Naive thymus-derived CD8-positive, alpha-beta T cell (primary cell): ENCODE data around the gene FKBP11. TPM values are rescaled to one million over a fixed set of nuclear protein-coding genes. Genes with fewer than 3 reads are reported as not detected.

Experiments
- ATAC-seq, 2 donors: fragments of 150-1000 bp; cut with Tn5 transposase in 1 of 2; sonication (Bioruptor Pico), chemical (Tn5 transposase) in 1 of 2; 1 replicate in 1 of 2; 2 replicates in 1 of 2; pipeline ENCODE4 v1.10.0; 2021; ENCODE audit warnings: mild to moderate bottlenecking in 2 of 2, moderate library complexity in 2 of 2
- POLR2A ChIA-PET: fragments of 350-600 bp; sonication (Branson Sonifier 250); formaldehyde crosslinking; loops from one replicate; lab custom pipeline; 2021; ENCODE audit warnings: antibody characterized with exemption; lab: Charles Lee
- DNase-seq, 10 donors: peaks; one replicate each; pipeline versions ENCODE4 v3.0.0 to v3.0.0-alpha.2; 2020 to 2022
- H3K27ac Mint-ChIP-seq, 10 donors: one replicate each; pipeline ENCODE4 v1.8.0; 2020 to 2022; ENCODE audit warnings: mild to moderate bottlenecking in 10 of 10, mixed read lengths in 10 of 10, moderate library complexity in 4 of 10, inconsistent platforms in 1 of 10
- H3K27me3 Mint-ChIP-seq, 5 donors: one replicate each; pipeline ENCODE4 v1.8.0; 2021 to 2022; ENCODE audit warnings: mixed read lengths in 5 of 5
- H3K36me3 Mint-ChIP-seq, 3 donors: one replicate each; pipeline ENCODE4 v1.8.0; 2020 to 2022; ENCODE audit warnings: mixed read lengths in 3 of 3, mild to moderate bottlenecking in 2 of 3, inconsistent platforms in 1 of 3
- H3K4me1 Mint-ChIP-seq, 4 donors: one replicate each; pipeline ENCODE4 v1.8.0; 2021 to 2022; ENCODE audit warnings: mixed read lengths in 4 of 4
- H3K4me3 Mint-ChIP-seq, 10 donors: one replicate each; pipeline ENCODE4 v1.8.0; 2020 to 2022; ENCODE audit warnings: mild to moderate bottlenecking in 10 of 10, mixed read lengths in 10 of 10, moderate library complexity in 6 of 10, inconsistent platforms in 1 of 10
- H3K9me3 Mint-ChIP-seq, 9 donors: one replicate each; pipeline ENCODE4 v1.8.0; 2020 to 2022; ENCODE audit warnings: mixed read lengths in 9 of 9, mild to moderate bottlenecking in 3 of 9, inconsistent platforms in 1 of 9, moderate library complexity in 1 of 9
- polyA plus RNA-seq, 3 donors: library from polyadenylated mRNA; unstranded; fragments of 300-500 nt; fragmentation: Illumina TruSeq; gene quantifications; one replicate each; pipeline ENCODE4 v1.2.3, GENCODE V29; 2021
- total RNA-seq, 8 experiments: library from RNA in 2 of 8; stranded (reverse) in 2 of 8; gene quantifications; one replicate each; pipeline ENCODE4 v1.2.3 and lab custom pipeline; 2021 to 2026

Gene FKBP11
- total and polyA plus RNA-seq, 5 experiments from 2014 or later, result 49.2 to 151 (median 127) TPM

DNA sequence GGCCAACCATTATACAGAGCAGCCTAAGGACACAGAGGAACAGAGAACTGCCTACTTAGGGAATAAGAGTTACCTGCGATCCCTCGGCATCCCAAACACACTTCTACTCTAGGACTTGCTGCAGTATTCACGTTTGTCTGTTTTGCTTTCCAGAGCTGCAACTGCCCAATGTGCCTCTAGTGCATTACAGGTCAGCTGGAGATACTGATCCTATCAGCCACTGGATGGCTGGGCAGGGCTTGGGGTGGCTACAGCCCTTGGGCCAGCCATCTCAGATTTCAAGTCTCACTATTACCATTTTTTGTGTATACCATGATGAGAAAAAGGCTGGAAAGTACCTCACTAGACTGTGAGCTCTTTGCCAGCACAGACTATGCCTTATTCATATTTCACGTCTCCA lies 27.4 kb upstream of the FKBP11 start:
- no peak overlapping the region for H3K27ac Mint-ChIP-seq
- no peak for DNase-seq
- POLR2A ChIA-PET, result interaction anchor here (0.5 to 1.4 kb wide), 4 partner anchors 27 to 313 kb away, joined by 3 to 4 read pairs (median 3); partner anchors contain the start of gene FKBP11

DNA sequence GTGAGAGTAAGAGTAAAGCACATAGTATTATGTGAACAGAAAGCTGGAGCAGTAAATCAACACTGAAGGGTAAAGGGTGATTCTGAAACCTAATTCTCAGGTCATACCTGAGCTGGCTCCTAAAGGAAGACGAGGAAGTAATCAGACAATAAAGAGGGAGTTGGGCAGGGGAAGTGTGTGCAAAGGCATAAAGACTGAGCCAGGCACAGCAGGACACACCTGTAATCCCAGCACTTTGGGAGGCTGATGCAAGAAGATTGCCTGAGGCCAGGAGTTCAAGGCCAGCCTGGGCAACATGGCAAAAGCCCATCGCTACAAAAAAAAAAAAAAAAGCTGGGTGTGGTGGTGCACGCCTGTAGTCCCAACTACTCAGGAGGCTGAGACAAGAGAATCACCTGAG lies 22.4 kb upstream of the FKBP11 start:
- POLR2A ChIA-PET, result interaction anchor here (1.0 to 1.6 kb wide), 3 partner anchors 10 to 95 kb away, joined by 3 to 5 read pairs (median 4); partner anchors contain the start of gene ARF3
- no peaks in the 10 kb centered on the region for H3K27me3 Mint-ChIP-seq
- no peak for ATAC-seq
- no peak for DNase-seq
- H3K4me1 Mint-ChIP-seq, result peaks cover 25 to 49% (median 39%) of the 10 kb centered on the region in 4 donors
- H3K27ac Mint-ChIP-seq, result peak overlapping the region in 3 of 10 donors; percentile 5 to 35 (median 25)
- H3K4me3 Mint-ChIP-seq, result no peak overlapping the region
- H3K9me3 Mint-ChIP-seq, result no peaks in the 10 kb centered on the region
- H3K36me3 Mint-ChIP-seq, result peaks cover 0 to 23% (median 5%) of the 10 kb centered on the region in 3 donors

More for the DNA sequence above, 27.4 kb upstream of the FKBP11 start:
- Mint-ChIP-seq H3K36me3 (peaks cover 0 to 23% (median 3%) of the 10 kb centered on the region in 3 donors), H3K9me3 (no peaks in the 10 kb centered on the region), H3K4me3 (no peak overlapping the region), H3K27me3 (no peaks in the 10 kb centered on the region), H3K4me1 (peaks cover 32 to 63% (median 52%) of the 10 kb centered on the region in 4 donors)
- no peak for ATAC-seq

DNA sequence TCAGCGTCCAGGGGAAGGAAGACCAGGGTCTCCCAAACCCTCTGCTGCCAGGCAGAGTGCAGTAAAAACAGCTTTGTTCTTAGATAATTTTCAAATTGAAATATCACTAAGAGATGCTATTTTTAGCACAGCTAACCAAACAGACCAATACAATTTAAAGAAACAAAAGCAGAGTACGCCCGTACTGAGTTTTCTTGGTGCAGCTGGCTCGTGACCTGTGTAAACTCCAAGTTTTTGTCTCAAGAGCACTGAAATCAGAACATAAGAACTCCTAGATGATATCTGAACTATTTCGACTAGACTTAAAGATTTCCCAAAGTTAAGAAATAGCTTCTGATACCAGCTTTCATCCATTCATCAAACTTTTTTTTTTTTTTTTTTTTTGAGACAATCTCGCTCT lies 21.7 kb upstream of the FKBP11 start:
- ATAC-seq (no peak), DNase-seq (no peak)
- peaks cover 22 to 42% (median 34%) of the 10 kb centered on the region in 4 donors for H3K4me1 Mint-ChIP-seq
- peaks cover 0 to 20% (median 5%) of the 10 kb centered on the region in 3 donors for H3K36me3 Mint-ChIP-seq
- POLR2A ChIA-PET, result interaction anchor here (0.7 to 1.1 kb wide), 3 partner anchors 10 to 23 kb away, joined by 3 to 4 read pairs (median 3); partner anchors contain the start of gene ARF3
- no peaks in the 10 kb centered on the region for H3K27me3 Mint-ChIP-seq
- no peaks in the 10 kb centered on the region for H3K9me3 Mint-ChIP-seq
- peak overlapping the region in 4 of 10 donors; percentile 56 to 79 (median 68) for H3K27ac Mint-ChIP-seq
- no peak overlapping the region for H3K4me3 Mint-ChIP-seq

DNA sequence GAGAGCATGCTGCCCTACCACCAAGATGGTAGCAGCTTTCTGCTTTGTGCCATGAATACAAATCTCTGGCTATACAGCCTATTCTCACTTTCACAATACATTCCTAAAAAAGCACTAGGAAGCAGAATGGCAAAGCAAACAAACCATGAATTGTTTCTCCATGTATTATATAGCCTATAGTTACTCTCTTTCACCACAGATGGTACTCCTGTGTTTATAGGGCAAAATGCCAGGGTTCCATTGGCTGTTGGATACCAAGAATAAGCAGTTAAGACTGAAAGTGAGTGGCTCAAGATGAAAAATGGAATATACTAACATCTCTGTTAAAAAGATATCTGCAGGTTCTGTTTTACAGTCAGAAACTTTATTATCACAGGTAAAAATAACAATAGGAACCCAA lies 20.9 kb upstream of the FKBP11 start:
- Mint-ChIP-seq H3K27me3 (no peaks in the 10 kb centered on the region), H3K4me1 (peaks cover 22 to 42% (median 34%) of the 10 kb centered on the region in 4 donors), H3K36me3 (peaks cover 0 to 20% (median 5%) of the 10 kb centered on the region in 3 donors), H3K9me3 (no peaks in the 10 kb centered on the region), H3K27ac (peak overlapping the region in 3 of 10 donors; percentile 56 to 79 (median 76)), H3K4me3 (no peak overlapping the region)
- DNase-seq (no peak), ATAC-seq (no peak)
- POLR2A ChIA-PET, result no interaction called here

DNA sequence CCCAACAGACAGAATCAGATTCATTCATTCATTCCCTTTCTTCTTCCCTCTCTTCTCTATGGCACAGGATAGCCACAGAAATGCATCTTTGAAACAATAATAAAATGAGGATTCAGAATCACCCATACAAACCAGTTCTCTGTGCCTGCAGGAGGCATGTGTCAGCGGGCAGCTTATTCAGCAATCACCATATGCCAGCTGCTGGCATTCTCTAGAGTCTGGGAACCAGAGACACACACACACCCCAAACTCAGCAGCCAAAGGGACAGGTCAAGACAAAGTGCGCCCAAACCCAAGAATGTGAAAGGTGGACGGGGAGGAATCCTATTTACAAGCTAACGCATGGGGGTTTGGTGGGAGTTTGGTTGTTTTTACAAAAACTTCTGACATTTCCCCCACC lies 17.9 kb upstream of the FKBP11 start:
- Mint-ChIP-seq H3K36me3 (peaks cover 0 to 40% (median 2%) of the 10 kb centered on the region in 3 donors), H3K27ac (peak overlapping the region in 5 of 10 donors; percentile 1 to 37 (median 15))
- POLR2A ChIA-PET, result interaction anchor here (1.0 to 1.4 kb wide), 2 partner anchors 14 to 38 kb away, joined by 3 read pairs; partner anchors contain the start of gene ARF3

DNA sequence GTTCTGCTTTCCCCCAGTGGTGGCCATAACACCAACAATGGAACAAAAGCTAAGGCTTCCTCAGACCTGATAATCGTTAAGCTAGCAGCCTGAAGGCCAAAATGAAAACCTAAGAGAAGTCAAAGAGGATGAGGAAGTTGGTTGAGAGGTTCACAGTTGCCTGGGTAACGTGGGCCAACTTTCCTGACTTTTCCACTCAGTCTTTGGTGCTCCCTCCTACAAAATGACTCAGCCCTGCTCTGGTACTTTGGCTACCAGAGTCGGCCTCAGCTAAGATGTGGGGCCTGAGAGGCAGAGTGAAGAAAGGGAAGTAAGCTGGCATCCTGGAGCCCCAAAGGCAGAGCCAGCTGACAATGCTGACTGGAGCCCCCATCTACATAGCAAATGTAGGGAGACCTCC lies 14.9 kb upstream of the FKBP11 start:
- Mint-ChIP-seq H3K27ac (peak overlapping the region in 3 of 10 donors; percentile 25 to 53 (median 51)), H3K4me1 (peaks cover 15 to 38% (median 23%) of the 10 kb centered on the region in 4 donors), H3K27me3 (no peaks in the 10 kb centered on the region), H3K9me3 (no peaks in the 10 kb centered on the region), H3K36me3 (peaks cover 0 to 51% (median 1%) of the 10 kb centered on the region in 3 donors), H3K4me3 (no peak overlapping the region)
- ATAC-seq (no peak), DNase-seq (no peak)
- POLR2A ChIA-PET, result interaction anchor here (0.5 to 2.2 kb wide), 4 partner anchors 82 to 198 kb away, joined by 3 to 7 read pairs (median 4); partner anchors contain the start of gene DDX23

More for the DNA sequence above, 17.9 kb upstream of the FKBP11 start:
- Mint-ChIP-seq H3K9me3 (no peaks in the 10 kb centered on the region), H3K27me3 (no peaks in the 10 kb centered on the region), H3K4me1 (peaks cover 15 to 43% (median 31%) of the 10 kb centered on the region in 4 donors), H3K4me3 (no peak overlapping the region)
- ATAC-seq (no peak), DNase-seq (no peak)

DNA sequence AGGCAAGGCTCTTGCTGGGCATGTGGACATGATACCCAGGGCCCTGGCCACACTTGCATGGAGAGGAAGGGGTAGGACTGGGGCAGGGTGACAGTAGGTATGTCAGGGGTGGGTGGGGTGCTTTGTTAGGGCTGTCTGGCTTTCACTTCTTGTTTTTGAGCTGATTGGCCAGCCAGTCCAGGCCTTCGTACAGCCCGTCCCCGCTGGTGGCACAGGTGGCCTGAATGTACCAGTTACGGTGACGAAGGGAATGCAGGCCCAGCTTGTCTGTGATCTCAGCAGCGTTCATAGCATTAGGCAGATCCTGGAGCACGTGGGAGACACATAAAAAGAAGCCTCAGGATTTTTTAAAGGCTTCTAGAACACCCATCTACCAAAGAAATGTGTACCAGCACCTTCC lies 13.5 kb upstream of the FKBP11 start:
- Mint-ChIP-seq H3K27me3 (no peaks in the 10 kb centered on the region), H3K36me3 (peaks cover 0 to 51% (median 1%) of the 10 kb centered on the region in 3 donors)
- POLR2A ChIA-PET, result interaction anchor here (1.0 to 4.0 kb wide), 4 partner anchors 14 to 86 kb away, joined by 3 to 18 read pairs (median 5); partner anchors contain the start of genes ARF3 and FKBP11

DNA sequence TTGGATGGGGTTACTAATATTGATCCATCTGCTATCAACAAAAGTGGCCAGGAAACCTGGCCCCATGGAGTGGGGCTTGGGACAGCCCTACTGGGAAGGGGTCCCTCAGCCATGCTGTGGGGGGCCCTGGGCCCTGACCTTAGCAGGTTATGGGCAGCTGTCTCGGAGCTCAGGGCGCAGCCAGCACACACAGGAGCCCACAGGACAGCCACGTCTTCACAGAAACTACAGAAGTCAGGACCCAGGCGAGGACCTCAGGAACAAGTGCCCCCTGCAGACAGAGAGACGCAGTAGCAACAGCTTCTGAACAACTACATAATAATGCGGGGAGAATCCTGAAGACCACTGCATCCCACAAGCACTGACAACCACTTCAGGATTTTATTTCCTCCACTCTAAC lies 11.9 kb upstream of the FKBP11 start:
- H3K9me3 Mint-ChIP-seq, result no peaks in the 10 kb centered on the region
- POLR2A ChIA-PET, result interaction anchor here (0.6 to 4.0 kb wide), 3 partner anchors 12 to 85 kb away, joined by 4 to 18 read pairs (median 14); partner anchors contain the start of genes DDX23 and FKBP11
- H3K36me3 Mint-ChIP-seq, result peaks cover 0 to 51% (median 8%) of the 10 kb centered on the region in 3 donors
- H3K27me3 Mint-ChIP-seq, result no peaks in the 10 kb centered on the region
- no peak for ATAC-seq
- peak overlapping the region in 2 of 10 donors; percentile 3 to 7 for H3K4me3 Mint-ChIP-seq
- peaks cover 20 to 58% (median 32%) of the 10 kb centered on the region in 4 donors for H3K4me1 Mint-ChIP-seq
- H3K27ac Mint-ChIP-seq, result peak overlapping the region in 8 of 10 donors; percentile 22 to 93 (median 62)
- DNase-seq, result no peak

More for the DNA sequence above, 13.5 kb upstream of the FKBP11 start:
- H3K9me3 Mint-ChIP-seq, result no peaks in the 10 kb centered on the region
- ATAC-seq (no peak), DNase-seq (no peak)
- peaks cover 15 to 44% (median 25%) of the 10 kb centered on the region in 4 donors for H3K4me1 Mint-ChIP-seq
- H3K27ac Mint-ChIP-seq, result peak overlapping the region in 2 of 10 donors; percentile 1 to 13
- H3K4me3 Mint-ChIP-seq, result no peak overlapping the region

DNA sequence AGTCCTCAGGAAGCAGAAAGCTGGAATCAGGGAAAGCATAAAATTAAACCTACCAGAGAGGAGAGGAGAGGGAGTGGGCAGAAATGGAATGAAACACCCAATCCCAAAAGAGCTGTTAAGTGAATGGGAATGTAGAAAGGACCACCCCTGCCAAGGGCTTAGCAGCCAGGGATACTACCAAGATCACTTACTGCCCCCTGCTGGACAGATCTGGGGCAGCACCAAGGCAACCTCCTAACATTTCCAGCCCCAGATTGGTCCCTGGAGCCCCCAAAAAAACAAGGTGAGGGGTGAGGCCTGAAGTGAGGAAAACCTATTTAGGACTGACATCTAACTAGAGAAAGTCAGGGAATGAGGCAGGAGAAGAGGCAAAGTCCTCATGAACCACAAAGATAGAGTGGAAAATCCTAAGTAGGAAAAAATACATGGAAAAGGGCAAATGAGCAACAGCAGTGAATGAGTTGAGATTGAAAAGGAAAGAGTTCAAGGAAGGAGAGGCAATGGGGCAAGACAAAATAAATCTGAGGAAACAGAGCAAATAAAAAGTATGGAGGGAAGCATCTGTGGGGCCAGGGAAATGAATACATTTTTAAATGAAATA lies 11.2 kb upstream of the FKBP11 start:
- DNase-seq, result peak; percentile 73 to 91 (median 84)
- POLR2A ChIA-PET, result interaction anchor here (0.6 to 4.0 kb wide), 5 partner anchors 10 to 84 kb away, joined by 3 to 18 read pairs (median 5); partner anchors contain the start of genes DDX23 and FKBP11
- ATAC-seq, result peak; percentile 68 to 84
- Mint-ChIP-seq H3K27ac (peak overlapping the region in 9 of 10 donors; percentile 59 to 93 (median 78)), H3K9me3 (no peaks in the 10 kb centered on the region), H3K4me1 (peaks cover 20 to 58% (median 32%) of the 10 kb centered on the region in 4 donors), H3K4me3 (no peak overlapping the region), H3K27me3 (no peaks in the 10 kb centered on the region), H3K36me3 (peaks cover 0 to 46% (median 8%) of the 10 kb centered on the region in 3 donors)

DNA sequence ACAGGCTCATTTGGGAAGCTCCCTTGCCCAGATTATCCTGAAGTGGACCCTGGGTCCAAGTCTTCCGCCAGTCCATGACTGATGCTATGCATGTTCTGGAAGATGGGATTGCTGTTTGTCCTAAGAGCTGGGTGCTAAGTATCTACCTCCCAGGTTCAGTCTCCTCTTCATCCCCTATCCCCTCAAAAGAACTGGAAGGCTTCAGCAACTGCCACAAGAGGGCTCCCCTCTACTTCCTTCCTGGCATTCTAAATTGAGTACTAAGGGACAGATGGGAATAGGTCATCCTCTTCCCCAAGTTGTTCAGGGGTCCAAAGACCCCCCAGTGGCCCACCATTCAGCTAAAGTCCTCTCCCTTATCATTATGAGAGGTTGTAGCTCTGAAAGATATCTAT lies 9.0 kb upstream of the FKBP11 start:
- Mint-ChIP-seq H3K9me3 (no peaks in the 10 kb centered on the region), H3K27me3 (no peaks in the 10 kb centered on the region), H3K4me1 (peaks cover 22 to 53% (median 33%) of the 10 kb centered on the region in 4 donors), H3K27ac (peak overlapping the region; percentile 80 to 95 (median 88)), H3K4me3 (peak overlapping the region in 6 of 10 donors; percentile 24 to 79 (median 58)), H3K36me3 (peaks cover 0 to 44% (median 11%) of the 10 kb centered on the region in 3 donors)
- no peak for ATAC-seq
- DNase-seq, result no peak
- POLR2A ChIA-PET, result interaction anchor here (0.9 to 2.8 kb wide), 3 partner anchors 9 to 81 kb away, joined by 5 to 22 read pairs (median 9); partner anchors contain the start of gene FKBP11

DNA sequence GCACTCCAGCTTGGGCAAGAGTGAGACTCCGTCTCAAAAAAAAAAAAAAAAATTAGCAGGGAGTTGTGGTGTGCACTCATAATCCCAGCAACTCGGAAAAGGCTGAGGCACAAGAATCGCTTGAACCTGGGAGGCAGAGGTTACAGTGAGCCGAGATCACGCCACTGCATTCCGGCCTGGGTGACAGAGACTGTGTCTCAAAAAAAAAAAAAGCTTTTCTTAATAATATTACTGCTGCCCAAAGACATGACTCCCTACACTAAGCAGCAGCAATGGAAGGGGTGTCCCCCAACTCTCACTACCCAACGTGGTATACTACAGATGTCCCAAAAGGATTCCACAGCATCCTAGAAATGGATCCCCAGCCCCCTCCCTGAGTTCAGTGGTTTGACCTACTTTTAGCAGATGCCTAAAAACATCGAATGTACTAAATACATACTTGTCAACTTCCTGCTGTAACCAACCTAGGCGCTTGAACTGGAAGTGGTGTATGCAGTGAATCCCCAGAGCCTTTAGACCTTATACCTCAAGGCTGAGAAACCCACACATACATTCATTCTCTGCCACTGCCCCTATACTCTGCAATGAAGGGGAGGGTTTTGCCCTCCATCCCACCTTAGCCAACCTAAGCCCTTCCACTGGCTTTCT lies 8.5 kb upstream of the FKBP11 start:
- ATAC-seq (peak; percentile 61 to 91), DNase-seq (peak in 4 of 10 donors; percentile 10 to 59 (median 52))
- H3K36me3 Mint-ChIP-seq, result peaks cover 0 to 39% (median 11%) of the 10 kb centered on the region in 3 donors
- POLR2A ChIA-PET, result interaction anchor here (0.9 to 2.8 kb wide), 4 partner anchors 9 to 80 kb away, joined by 3 to 22 read pairs (median 7); partner anchors contain the start of gene FKBP11
- peak overlapping the region in 7 of 10 donors; percentile 24 to 79 (median 66) for H3K4me3 Mint-ChIP-seq
- peak overlapping the region; percentile 80 to 95 (median 88) for H3K27ac Mint-ChIP-seq
- no peaks in the 10 kb centered on the region for H3K27me3 Mint-ChIP-seq
- no peaks in the 10 kb centered on the region for H3K9me3 Mint-ChIP-seq
- peaks cover 22 to 49% (median 33%) of the 10 kb centered on the region in 4 donors for H3K4me1 Mint-ChIP-seq

DNA sequence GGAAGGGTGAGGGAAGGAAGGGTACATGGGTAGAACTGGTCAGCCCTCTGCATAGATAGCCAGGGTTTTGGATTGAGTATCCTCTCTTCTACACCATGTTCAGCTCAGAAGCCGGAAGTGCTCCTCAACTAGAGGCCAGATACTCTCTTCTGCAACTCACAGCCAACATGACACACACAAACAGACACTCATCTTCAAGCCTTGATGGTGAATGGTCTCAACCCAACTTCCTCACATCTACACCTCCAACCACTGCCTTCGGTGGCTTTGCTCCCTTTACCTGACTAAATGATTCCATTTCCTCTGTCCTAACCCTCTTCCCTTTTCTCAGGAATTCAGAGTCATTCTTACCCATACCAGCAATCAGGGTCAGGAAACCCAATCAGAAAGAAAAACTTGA lies 7.6 kb upstream of the FKBP11 start:
- POLR2A ChIA-PET, result interaction anchor here (0.5 to 2.8 kb wide), 4 partner anchors 8 to 79 kb away, joined by 3 to 22 read pairs (median 6); partner anchors contain the start of gene FKBP11
- H3K4me3 Mint-ChIP-seq, result peak overlapping the region in 7 of 10 donors; percentile 5 to 79 (median 36)
- peaks cover 22 to 44% (median 33%) of the 10 kb centered on the region in 4 donors for H3K4me1 Mint-ChIP-seq
- no peak for DNase-seq
- no peaks in the 10 kb centered on the region for H3K27me3 Mint-ChIP-seq
- H3K9me3 Mint-ChIP-seq, result no peaks in the 10 kb centered on the region
- peak overlapping the region in 9 of 10 donors; percentile 13 to 93 (median 73) for H3K27ac Mint-ChIP-seq
- H3K36me3 Mint-ChIP-seq, result peaks cover 0 to 30% (median 11%) of the 10 kb centered on the region in 3 donors
- no peak for ATAC-seq
